Right cardiac atrium (tissue), 5 donors: ENCODE results near the gene DCAF8. TPM values are rescaled to one million over a fixed set of nuclear protein-coding genes. Genes with fewer than 3 reads are reported as not detected.

ENCODE experiments used
- ATAC-seq, 2 donors: fragments of 200-7000 bp; cut with Tn5 transposase; one replicate each; pipeline versions ENCODE4 v1.8.0 to v1.9.1; 2020; ENCODE audit warnings: moderate library complexity in 2 of 2, mild to moderate bottlenecking in 1 of 2
- DNase-seq, 3 donors: peaks; one replicate each; pipeline ENCODE4 v3.0.0-alpha.2; 2020
- H3K27ac ChIP-seq: one replicate; pipeline ENCODE4 v1.5.1; 2013; ENCODE audit warnings: mild to moderate bottlenecking, low read length, control low read depth, moderate library complexity
- H3K27me3 ChIP-seq: one replicate; pipeline ENCODE4 v1.6.1; 2013; ENCODE audit not compliant: control insufficient read depth, insufficient read depth
- H3K4me1 ChIP-seq: one replicate; pipeline ENCODE4 v1.6.1; 2013; ENCODE audit warnings: low read length; ENCODE audit not compliant: control insufficient read depth, insufficient read depth
- H3K4me3 ChIP-seq: one replicate; pipeline ENCODE4 v1.5.1; 2013; ENCODE audit warnings: low read length, control low read depth
- H3K9me3 ChIP-seq: one replicate; pipeline ENCODE4 v1.6.1; 2013; ENCODE audit warnings: low read length; ENCODE audit not compliant: control insufficient read depth
- WGBS: extraction: QIAGEN DNeasy Blood & Tissue Kit; methylation state at CpG from one replicate; pipeline ENCODE4 v1.1.7; 2013; 5-methylcytosine and 5-hydroxymethylcytosine counted together
- intact Hi-C, 4 donors: fragments of 100-400 bp; cut with DNase I; formaldehyde crosslinking; loops; one replicate each; pipeline versions ENCODE4 v1.11.0 to v1.14.0; 2022 to 2023
- polyA plus RNA-seq: library from polyadenylated mRNA; stranded (reverse); fragments of 200-250 nt; gene quantifications from one replicate; pipeline ENCODE4 v1.2.3, GENCODE V29; 2013
- total RNA-seq, 4 donors: library from RNA; stranded (reverse); fragmentation: NEBNext Ultra II Directional; extraction: Animal tissue kit (Norgen Biotek cat#: 25700); gene quantifications; one replicate each; pipeline ENCODE4 v1.2.1, GENCODE V29; 2021
- donor health status: healthy with polysubstance abuse.
- donor health status: DM: no; HTN: yes; CAD: no.
- donor health status: DM: no; HTN: no; CAD: no.
- donor health status: DM: no; HTN: yes; CAD: no; lungs with severe emphysema.
- donor health status: DM: yes; HTN: yes; CAD: no.

The DCAF8 gene
- total and polyA plus RNA-seq, 5 donors, result 97.8 to 152 (median 113) TPM

DNA sequence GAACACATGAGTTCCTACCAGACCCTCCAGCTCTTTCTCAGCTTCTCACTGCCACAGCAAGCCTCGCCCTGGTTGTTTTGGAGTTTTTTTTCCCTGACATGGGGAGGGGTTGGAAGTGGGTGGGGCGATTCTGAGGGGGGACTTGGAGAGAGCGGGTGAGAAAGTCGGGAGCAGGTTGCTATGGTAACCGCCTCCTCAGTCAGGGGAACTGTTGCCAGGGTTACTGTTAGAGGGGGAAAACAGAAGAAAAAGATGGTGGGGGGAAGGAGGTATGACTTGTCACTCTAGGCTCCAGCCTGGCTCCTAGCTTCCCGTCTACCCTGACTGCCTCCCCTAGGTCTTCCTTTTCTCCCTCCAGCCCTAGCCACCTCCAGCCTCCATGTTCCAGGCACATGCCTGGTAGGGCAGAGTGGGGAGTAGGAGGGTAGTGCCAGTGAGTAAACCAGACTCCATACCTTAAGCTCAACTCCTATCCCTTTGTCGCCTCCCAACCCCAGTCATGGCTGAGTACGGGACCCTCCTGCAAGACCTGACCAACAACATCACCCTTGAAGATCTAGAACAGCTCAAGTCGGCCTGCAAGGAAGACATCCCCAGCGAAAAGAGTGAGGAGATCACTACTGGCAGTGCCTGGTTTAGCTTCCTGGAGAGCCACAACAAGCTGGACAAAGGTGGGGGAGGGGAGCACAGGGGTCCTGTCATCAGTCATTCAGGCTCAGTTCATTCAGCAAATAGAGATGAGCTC is 51.1 kb downstream of the DCAF8 start:
- ATAC-seq (no peak), DNase-seq (no peak)
- H3K27me3 ChIP-seq, result no peaks in the 10 kb centered on the region
- H3K27ac ChIP-seq, result no peak overlapping the region
- H3K4me1 ChIP-seq, result peaks cover 36% of the 10 kb centered on the region
- intact Hi-C loops, result loop anchor here in 1 of 4 donors (10.0 kb wide), 1 partner anchor 106 kb away; no protein-coding TSS in a partner anchor
- 70% methylated on average over 10 of the region's 10 CpGs for WGBS
- no peaks in the 10 kb centered on the region for H3K9me3 ChIP-seq
- no peak overlapping the region for H3K4me3 ChIP-seq

DNA sequence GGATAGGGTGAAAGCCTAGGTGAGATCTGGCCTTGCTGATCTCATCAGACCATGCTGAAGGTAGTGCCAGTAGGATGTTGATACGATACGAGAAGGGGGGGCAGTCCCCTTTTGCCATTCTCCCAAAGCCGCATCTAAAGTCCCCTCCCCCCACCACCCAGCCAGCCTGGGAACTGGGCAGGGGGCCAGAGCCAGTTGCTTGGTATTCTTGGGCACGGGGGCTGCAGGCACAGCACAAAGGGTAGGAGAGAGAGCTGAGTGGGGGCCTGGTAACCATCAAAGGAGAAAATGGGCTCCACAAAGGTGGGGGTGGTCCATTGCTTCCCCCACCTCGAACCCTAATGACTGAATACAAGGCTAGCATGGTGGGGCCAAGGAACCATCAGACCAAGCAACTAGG is 51.8 kb downstream of the DCAF8 start:
- H3K4me3 ChIP-seq, result no peak overlapping the region
- intact Hi-C loops, result loop anchor here in 1 of 4 donors (10.0 kb wide), 1 partner anchor 106 kb away; no protein-coding TSS in a partner anchor

DNA sequence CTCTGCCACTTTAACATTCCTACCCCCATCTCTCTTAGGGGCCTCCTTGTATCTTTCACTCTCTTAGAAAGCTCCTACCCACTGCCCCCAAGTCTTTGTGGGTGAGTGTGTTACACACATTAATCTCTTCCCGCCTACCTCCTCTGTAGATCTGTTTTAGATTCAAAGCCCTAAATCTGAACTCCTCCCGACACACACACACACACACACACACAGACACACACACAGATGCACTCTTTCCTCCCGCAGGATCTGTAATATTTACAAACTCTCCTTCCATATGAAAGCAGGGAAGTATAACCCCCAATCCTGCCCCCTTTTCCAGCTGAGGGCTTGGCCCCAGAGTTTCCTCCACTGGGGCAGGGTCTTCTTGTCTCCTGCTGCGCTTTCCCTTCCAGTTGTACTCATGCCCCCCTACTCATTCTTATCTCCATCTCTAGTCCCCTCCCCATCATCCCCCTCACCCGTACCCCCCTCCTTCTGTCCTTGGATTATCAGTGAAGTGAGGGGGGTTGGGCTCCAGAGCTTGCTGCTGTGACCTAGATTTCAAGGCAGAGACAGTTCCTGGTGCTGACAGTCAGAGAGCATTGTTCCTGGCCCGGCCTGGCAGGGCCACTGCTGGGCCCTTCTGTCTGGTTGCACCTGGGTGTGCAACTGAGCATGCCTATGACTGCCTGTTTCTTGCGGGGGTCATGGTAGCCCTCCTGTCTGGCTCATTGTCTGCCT is 52.9 kb downstream of the DCAF8 start:
- 28% methylated on average over 7 of the region's 7 CpGs for WGBS
- intact Hi-C loops, result loop anchor here in 1 of 4 donors (10.0 kb wide), 1 partner anchor 105 kb away; no protein-coding TSS in a partner anchor
- ATAC-seq (peak; percentile 29 to 59), DNase-seq (peak in 2 of 3 donors; percentile 81 to 82)
- H3K4me3 ChIP-seq, result no peak overlapping the region
- H3K4me1 ChIP-seq, result peaks cover 36% of the 10 kb centered on the region
- no peaks in the 10 kb centered on the region for H3K27me3 ChIP-seq
- H3K9me3 ChIP-seq, result no peaks in the 10 kb centered on the region
- peak overlapping the region; percentile 47 for H3K27ac ChIP-seq

More for the DNA sequence above, 51.8 kb downstream of the DCAF8 start:
- 44% methylated on average over 5 of the region's 5 CpGs for WGBS
- H3K9me3 ChIP-seq, result no peaks in the 10 kb centered on the region
- no peaks in the 10 kb centered on the region for H3K27me3 ChIP-seq
- DNase-seq (peak in 1 of 3 donors; percentile 61), ATAC-seq (no peak)
- H3K4me1 ChIP-seq, result peaks cover 36% of the 10 kb centered on the region
- H3K27ac ChIP-seq, result peak overlapping the region; percentile 14

DNA sequence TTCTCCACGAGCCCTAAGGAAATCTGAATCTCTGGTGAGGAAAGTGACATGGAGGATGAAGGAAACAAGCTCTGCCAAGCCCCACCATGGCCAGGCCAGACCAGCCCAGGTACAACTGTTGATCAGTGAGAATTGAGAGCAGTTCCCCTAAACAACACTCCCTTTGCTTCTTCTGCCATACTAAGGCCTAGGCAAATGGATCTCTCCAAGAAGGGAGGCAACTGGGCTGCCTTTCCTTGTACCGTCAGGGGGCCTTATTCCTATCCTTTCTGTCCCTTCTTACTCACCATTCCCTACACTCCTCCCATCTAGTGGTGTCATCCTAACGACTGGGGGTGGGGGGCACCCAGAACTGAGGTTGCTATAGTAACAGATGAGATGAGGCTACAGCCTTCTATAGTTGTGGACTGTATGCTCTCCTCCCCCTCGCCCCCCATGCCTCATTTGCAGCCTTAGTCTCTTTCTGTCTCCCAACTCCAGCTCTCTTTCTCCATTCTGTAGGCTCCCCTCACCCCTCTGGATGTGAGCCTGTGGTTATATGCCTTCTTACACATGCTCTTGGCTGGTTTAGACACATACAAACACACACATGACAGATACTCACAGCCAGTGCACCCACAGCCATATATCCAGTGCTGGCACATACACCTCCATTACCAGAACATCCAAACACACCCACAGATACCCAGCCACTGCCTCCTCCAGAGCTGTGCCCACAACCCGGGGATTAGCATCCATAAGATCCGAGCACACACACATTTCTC is 53.6 kb downstream of the DCAF8 start:
- DNase-seq, result no peak
- intact Hi-C loops, result no loop called here
- H3K4me1 ChIP-seq, result peaks cover 36% of the 10 kb centered on the region
- H3K9me3 ChIP-seq, result no peaks in the 10 kb centered on the region
- WGBS, result 50% methylated on average over 6 of the region's 6 CpGs
- ATAC-seq, result no peak
- H3K27ac ChIP-seq, result peak overlapping the region; percentile 71
- H3K4me3 ChIP-seq, result no peak overlapping the region
- H3K27me3 ChIP-seq, result no peaks in the 10 kb centered on the region

DNA sequence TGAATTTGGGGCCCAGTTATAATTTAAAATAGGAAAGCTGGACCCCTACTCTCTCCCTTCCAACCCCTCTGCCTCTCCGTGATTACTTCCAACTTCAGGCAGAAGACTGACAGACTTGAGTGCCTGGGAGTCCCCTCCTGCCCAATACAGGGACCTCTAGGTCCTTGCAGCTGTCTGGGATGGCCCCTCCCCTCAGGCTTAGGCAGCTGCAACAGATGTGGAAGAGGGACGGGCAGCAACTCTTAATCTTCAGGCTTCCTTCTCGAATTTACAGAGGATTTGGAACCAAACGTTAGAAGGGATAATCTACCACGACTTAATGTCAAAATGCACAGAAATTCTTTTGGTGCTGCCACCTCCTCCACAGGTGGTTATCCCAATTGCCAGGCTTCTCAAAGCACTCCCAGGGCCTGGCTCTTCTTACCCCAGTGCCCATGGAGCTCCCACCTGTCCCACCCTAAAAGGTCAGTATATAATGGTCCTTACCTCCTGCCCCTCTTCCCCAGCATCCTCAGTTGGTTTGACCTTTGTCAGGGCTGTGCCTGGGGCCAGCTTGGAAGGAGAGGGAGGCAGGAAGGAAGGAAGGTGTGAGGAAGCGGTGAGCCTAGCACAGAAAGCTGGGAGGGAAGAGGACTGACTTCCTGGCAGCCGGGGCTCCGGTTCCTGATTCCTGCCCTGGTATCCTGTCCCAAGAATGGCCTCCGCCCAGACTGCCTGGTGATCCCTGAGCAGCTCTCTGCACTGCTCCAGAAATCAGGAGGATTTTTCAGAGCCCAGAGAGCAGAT is 54.4 kb downstream of the DCAF8 start:
- no peaks in the 10 kb centered on the region for H3K9me3 ChIP-seq
- H3K27ac ChIP-seq, result peak overlapping the region; percentile 71
- no peak overlapping the region for H3K4me3 ChIP-seq
- peaks cover 36% of the 10 kb centered on the region for H3K4me1 ChIP-seq
- no peaks in the 10 kb centered on the region for H3K27me3 ChIP-seq
- ATAC-seq (peak; percentile 5 to 40), DNase-seq (peak; percentile 45 to 71 (median 69))
- WGBS, result 47% methylated on average over 9 of the region's 9 CpGs
- intact Hi-C loops, result no loop called here

DNA sequence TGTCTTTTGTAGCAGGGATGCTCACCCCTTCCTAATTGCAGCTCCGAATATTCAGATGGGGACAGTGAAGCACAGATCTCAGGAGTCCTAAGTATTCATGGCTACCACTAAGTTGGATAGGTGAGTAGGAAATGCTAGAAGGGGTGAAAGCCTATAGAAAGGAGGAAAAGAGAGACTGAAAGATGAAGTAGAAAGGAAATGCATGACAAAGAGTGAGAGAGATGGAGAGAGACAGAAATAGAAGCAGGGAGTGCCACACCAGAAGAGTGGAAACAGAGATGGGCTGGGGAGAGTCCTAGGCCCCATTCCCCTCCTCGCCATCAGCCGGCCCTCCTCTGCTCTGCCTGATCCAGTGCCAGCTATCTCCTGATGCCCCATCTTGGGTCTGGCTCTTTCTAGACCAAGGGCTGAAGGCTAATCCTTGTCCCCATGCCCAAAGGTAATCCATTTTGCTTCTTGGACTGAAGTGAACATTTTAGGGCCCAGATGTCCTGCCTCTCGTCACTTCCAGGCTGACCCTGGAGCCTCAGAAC is 55.2 kb downstream of the DCAF8 start:
- H3K27ac ChIP-seq, result peak overlapping the region; percentile 59
- H3K9me3 ChIP-seq, result no peaks in the 10 kb centered on the region
- H3K4me3 ChIP-seq, result no peak overlapping the region
- H3K27me3 ChIP-seq, result no peaks in the 10 kb centered on the region
- peaks cover 36% of the 10 kb centered on the region for H3K4me1 ChIP-seq
- intact Hi-C loops, result no loop called here
- DNase-seq (no peak), ATAC-seq (no peak)
- 72% methylated on average over 4 of the region's 4 CpGs for WGBS

DNA sequence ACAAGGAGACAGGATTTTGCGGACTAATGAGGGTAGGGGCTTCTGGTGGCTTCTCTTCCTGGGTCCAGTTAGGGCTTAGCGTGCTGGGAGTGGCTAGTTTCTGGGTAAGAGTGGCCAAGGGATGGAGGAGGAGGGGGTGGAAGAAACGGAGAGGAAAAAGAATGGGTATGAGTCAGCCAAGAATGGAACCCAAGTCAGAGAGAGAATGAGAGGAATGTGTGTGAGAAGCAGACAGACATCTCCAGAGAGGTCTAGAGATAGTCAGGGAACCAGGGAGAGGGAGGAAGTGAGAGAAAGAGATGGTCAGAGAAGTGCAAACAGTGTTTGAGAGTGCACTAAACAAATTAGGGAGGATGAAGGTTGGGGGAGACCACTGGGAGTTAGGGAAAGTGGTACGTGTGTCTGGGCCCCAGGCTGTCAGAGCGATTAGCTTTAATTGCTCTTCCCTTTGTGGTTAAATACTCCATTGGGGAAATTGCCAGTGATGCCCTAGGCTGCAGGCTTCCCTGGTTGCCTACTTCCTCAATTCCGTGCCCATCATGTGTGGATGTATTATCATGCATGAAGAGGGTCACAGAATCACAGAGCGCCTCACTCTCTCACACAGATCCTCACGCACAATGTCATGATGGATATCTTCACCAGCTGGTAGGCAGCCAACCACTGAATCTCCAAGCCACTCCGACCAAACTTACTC is 55.8 kb downstream of the DCAF8 start:
- peaks cover 36% of the 10 kb centered on the region for H3K4me1 ChIP-seq
- no peak for ATAC-seq
- intact Hi-C loops, result no loop called here
- H3K9me3 ChIP-seq, result no peaks in the 10 kb centered on the region
- H3K27me3 ChIP-seq, result no peaks in the 10 kb centered on the region
- peak overlapping the region; percentile 52 for H3K4me3 ChIP-seq
- H3K27ac ChIP-seq, result peak overlapping the region; percentile 59
- DNase-seq, result no peak
- 35% methylated on average over 9 of the region's 9 CpGs for WGBS

DNA sequence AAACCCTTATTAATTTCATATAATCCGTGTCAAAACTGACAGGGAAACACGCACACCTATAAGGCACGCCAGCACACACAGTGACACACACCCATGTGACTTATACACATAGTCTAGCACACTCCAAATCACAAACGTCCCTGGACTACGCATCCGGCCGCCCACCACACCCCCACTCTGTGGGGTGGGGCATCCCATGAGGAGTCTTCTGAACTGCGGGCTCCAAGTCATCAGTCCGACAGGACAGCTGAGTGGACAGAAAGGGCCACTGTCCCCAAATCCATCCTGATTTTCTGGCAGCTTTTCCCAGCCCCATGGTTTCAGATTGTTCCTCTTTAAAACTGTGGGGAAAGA is 56.3 kb downstream of the DCAF8 start:
- peak overlapping the region; percentile 59 for H3K27ac ChIP-seq
- DNase-seq (peak; percentile 64 to 75 (median 75)), ATAC-seq (peak; percentile 51 to 76)
- peak overlapping the region; percentile 52 for H3K4me3 ChIP-seq
- no peaks in the 10 kb centered on the region for H3K27me3 ChIP-seq
- H3K9me3 ChIP-seq, result no peaks in the 10 kb centered on the region
- 4% methylated on average over 9 of the region's 9 CpGs for WGBS
- intact Hi-C loops, result no loop called here
- H3K4me1 ChIP-seq, result peaks cover 34% of the 10 kb centered on the region

DNA sequence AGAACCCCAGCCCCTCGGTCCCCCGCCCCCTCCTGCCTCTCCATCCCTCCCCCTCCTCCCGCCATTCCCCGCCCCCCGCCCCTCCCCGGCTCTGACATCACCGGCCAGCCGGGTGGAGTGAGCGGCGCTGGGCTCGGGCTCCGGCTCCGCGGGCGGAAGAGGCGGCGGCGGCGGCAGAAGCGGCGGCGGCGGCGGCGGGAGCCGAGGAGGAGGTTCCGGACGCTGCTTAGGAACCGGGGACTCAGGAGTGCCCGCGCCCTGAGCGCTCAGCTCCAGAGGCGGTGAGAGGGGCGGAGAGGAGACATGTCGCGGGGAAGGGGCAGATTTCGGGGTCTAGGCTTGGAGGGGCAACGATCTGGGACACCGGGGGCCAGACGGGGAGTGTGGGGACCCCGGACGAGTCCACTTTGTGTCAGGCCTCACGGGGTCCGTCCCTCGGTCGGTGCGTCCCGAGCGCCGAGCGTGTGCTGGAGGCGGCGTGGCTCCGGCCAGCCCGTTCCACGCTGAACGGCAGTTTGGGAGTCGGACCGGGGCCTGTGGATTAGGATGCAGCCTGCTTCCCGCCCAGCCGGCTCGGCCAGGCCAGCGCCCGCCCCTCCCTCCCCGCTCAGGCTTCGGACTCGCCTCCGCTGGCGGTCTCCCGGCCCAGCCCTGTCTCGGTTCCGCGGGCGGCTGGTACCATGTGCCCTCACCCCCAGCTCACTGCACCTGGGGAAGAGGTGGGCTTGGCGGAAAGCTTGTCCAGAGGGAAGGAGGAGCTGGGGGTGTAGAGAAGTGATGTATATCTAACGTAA is 56.9 kb downstream of the DCAF8 start, which contains the start of gene PEA15:
TSS of gene PEA15 (plus strand) at position 143 of the 794 bp plus-strand sequence. CDS start 6,161 bp downstream, outside the sequence.
- Histone ChIP-seq H3K4me1 (peaks cover 30% of the 10 kb centered on the region), H3K9me3 (no peaks in the 10 kb centered on the region), H3K27ac (peak within 1 kb of the TSS; percentile 84), H3K4me3 (peak within 1 kb of the TSS; percentile 52), H3K27me3 (no peaks in the 10 kb centered on the region)
- ATAC-seq (peak; percentile 89), DNase-seq (peak; percentile 81 to 93 (median 93))
- under 1% methylated on average over 76 of the region's 76 CpGs for WGBS
- intact Hi-C loops, result no loop called here
